ENCODE results near the gene HBM.
A peak's percentile ranks its signal among the peaks of the same experiment; 100 is the strongest.
"Not testable (repeated sequence)": the region's sequence is repeated elsewhere in the genome, so short reads cannot be mapped to it uniquely, and the experiment has no call there.

HBM gene

GRCh38 chr16:165539-166374 lies at the start of gene HBM:
HBM (plus strand) TSS chr16:165978; CDS start chr16:165998, 20 bp downstream.
- DNase-seq (ENCODE audit: low read depth in 2 of 3, low spot score in 2 of 3) = no peak

GRCh38 chr16:116015-116414 lies 49.8 kb upstream of the HBM start:
- no peak for DNase-seq (ENCODE audit: low read depth in 2 of 3, low spot score in 2 of 3)

DNA sequence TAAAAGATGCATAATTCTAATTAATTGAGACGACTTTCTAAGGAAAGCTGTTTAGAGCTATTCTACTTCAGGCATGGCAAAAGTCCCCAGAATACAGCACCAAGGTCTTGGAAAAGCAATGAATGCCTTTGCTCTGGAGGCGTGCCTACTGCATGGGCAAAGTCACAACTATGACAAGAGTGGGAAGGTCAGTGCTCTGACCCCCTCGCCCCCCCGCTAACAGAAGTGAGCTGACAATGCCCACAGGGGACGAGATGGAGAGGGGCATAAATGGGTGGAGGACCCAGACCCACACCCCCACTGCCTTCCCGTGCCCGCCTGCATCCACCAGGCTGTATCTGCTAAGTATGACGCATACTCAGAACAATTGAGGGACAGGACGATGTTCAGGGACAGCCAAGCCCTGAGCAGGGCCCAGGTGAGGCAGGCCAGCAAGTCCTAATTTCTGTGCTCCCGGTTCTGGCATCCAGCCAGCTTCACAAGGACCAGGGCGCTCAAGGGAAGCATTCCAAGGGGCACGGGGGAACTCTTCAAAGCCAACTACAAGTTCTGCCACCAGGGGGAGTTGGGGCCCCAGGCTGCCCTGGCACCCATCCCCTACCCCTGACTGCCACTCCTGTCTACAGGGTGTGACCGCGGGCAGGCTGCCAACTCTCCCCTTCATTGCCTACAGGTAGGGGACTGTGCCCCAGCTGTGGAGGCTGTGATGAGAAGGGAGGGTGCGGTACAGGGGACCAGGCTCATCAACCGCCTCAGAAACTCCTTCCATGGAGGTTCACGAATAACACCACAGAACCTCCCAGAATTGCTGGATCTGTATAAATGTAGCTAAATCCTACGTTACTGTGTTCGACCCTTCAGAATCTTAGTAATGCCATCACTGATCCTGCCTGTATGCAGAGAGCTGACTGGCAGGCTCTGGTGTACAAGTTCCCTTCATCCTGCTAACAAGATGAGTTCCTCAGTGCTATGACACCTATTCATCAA lies 48.1 kb upstream of the HBM start:
- DNase-seq (ENCODE audit: low read depth in 2 of 3, low spot score in 2 of 3) = peak in 1 of 3 experiments; percentile 32

GRCh38 chr16:118857-119256 lies 46.9 kb upstream of the HBM start:
- DNase-seq (ENCODE audit: low read depth in 2 of 3, low spot score in 2 of 3) = no peak

GRCh38 chr16:119295-119694 lies 46.5 kb upstream of the HBM start:
- no peak for DNase-seq (ENCODE audit: low read depth in 2 of 3, low spot score in 2 of 3)

GRCh38 chr16:119835-120491 lies 45.8 kb upstream of the HBM start:
- no peak for DNase-seq (ENCODE audit: low read depth in 2 of 3, low spot score in 2 of 3)

DNA sequence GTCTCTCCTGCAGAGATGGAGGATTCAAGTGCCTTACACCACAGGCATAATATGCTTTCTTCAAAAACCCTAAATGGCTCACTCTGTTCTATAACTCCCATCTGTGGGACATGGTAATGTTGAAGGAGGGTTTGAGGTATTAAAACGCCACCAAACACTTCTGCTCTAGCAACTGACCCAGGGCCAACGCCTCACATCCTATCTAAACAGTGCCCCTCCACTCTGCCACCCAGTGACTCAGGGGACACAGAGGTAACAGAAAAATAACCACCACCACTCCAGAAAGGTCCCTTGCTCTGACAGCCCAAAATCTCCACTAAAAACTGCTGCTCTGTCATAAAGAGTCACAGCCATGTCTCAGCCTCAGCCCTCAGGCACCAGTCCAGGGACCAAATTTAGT lies 45.0 kb upstream of the HBM start:
- no peak for DNase-seq (ENCODE audit: low read depth in 2 of 3, low spot score in 2 of 3)

GRCh38 chr16:122361-122760 lies 43.4 kb upstream of the HBM start:
- DNase-seq (ENCODE audit: low read depth in 2 of 3, low spot score in 2 of 3) = no peak

- not testable (repeated sequence) for DNase-seq (ENCODE audit: low read depth in 2 of 3, low spot score in 2 of 3)
Observed at GRCh38 chr16:123558-124350, 42.0 kb upstream of the HBM start.

DNA sequence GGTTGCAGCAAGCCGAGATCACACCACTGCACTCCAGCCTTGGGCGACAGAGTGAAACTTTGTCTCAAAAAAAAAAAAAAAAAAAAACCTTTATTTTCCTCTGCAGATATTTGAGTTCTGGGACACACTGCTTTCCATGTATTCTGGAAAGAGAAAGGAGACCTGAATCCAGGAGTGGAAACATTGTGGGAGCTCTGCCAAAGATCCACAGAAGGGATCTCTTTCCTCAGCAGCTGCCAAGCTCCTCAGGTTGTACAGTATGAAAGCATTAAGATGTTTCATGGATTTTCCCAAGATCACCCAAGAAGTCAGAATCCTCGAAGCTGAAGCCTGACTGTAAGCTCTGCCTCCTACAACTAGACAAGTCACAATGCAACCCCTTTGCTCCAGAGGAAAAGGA lies 40.8 kb upstream of the HBM start:
- DNase-seq (ENCODE audit: low read depth in 2 of 3, low spot score in 2 of 3) = no peak

DNA sequence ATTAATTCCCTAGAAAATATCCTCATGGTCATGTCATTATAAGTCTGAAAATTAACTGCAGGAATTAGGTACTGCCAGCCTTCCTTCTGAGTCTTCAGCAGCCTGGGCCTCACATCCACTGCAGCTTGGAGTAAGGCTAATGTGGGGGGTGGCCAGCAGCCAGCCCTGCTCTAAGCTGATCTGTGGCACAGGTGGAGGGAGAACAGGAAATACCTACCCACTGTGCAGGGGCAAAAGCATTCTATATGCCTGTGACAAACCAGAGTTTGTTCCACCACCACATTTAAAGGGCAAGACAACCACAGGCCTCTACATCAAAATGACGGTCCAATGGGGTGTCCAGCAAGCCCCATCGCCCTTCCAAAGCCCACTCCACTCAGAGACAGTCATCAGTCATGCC lies 36.7 kb upstream of the HBM start:
- DNase-seq (ENCODE audit: low read depth in 2 of 3, low spot score in 2 of 3) = no peak

- DNase-seq (ENCODE audit: low read depth in 2 of 3, low spot score in 2 of 3) = no peak
Observed at GRCh38 chr16:130533-131173, 35.1 kb upstream of the HBM start.

DNA sequence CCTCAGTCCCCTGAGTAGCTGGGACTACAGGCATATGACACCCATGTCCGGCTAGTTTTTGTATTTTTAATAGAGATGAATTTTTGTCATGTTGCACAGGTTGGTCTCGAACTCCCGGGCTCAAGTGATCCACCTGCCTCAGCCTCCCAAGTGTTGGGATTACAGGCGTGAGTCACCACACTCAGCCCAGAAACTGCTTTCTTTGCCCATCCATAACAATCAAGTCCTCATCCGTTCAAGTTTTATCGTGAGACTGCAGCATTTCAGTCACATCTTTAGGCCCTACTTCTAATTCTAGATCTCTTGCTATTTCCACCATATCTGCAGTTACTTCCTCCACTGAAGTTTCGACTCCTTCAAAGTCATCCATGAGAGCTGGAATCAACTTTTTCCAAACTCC lies 33.7 kb upstream of the HBM start:
- no peak for DNase-seq (ENCODE audit: low read depth in 2 of 3, low spot score in 2 of 3)

- no peak for DNase-seq (ENCODE audit: low read depth in 2 of 3, low spot score in 2 of 3)
Observed at GRCh38 chr16:133716-134115, 32.1 kb upstream of the HBM start.

DNA sequence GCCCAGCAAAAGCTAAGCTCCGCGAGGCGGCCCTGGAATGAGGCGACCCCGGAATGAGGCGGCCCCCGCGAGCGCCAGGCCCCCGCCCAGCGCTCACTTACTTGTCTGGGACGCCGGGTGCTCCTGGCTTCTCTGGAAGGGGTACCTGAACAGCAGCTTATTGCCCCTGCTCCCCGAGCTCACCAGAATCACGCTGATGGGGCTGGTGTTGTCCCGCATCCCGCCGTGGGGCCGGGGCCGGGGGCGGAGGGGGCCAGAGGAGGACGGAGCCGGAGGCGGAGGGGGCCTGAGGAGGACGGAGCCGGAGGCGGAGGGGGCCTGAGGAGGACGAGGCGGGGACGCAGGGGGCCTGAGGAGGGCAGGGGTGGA lies 27.7 kb upstream of the HBM start:
- DNase-seq (ENCODE audit: low read depth in 2 of 3, low spot score in 2 of 3) = peak in 2 of 3 experiments; percentile 8 to 25

DNA sequence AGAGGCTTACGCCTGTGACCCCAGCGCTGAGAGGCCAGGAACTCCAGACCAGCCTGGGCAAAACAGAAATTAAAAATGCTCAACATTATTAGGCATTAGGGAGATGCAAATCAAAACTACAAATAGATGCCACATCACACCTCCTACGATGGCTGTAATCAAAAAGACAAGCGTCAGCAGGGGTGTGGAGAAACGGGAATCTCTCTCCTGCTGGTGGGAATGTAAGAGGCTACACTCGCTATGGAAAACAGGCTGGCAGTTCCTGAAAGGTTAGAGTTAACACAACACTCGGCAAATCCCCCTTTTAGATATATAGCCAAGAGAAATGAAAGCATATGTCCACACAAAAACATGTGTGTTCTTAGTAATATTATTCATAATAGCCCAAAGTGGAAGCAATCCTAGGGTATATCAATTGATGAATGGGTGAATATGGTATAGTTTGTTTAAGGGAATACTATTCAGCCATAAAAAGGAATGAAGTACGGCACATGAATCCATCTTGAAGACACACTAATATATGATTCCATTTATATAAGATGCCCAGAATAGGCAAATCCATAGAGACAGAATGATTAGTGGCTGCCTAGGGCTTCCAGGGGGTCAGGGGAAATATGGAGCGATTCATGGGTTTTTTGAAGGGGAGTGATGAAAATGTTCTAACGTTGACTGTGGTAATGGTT lies 25.5 kb upstream of the HBM start:
- no peak for DNase-seq (ENCODE audit: low read depth in 2 of 3, low spot score in 2 of 3)

DNA sequence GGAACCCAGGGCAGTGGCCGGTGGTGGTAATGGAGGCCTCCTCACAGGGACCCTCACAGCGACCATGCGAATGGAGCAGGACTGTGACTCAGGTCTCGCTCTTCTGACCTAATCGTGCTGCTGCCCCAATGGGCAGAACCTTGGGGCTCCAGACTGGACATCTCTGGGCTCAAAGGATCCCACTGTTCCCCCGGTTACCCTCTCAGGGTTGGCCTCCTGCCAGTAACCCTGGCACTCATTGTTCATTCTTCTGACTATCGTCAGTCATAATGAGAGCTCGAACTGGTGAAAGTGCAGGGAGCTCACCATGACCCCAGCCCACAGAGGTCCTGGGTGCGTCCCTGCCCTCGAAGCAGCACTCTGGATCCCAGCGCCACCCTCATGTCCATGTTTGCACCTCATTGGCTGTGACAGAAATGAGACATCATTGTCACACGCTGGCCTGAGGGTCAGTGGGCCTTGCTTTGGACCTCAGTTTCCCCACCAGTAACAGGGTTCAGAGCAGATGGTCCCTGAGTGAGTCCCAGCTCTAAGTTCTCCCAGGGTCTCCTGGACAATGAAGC lies 23.3 kb upstream of the HBM start:
- DNase-seq (ENCODE audit: low read depth in 2 of 3, low spot score in 2 of 3) = no peak

- no peak for DNase-seq (ENCODE audit: low read depth in 2 of 3, low spot score in 2 of 3)
Observed at GRCh38 chr16:143047-143446, 22.7 kb upstream of the HBM start.

DNA sequence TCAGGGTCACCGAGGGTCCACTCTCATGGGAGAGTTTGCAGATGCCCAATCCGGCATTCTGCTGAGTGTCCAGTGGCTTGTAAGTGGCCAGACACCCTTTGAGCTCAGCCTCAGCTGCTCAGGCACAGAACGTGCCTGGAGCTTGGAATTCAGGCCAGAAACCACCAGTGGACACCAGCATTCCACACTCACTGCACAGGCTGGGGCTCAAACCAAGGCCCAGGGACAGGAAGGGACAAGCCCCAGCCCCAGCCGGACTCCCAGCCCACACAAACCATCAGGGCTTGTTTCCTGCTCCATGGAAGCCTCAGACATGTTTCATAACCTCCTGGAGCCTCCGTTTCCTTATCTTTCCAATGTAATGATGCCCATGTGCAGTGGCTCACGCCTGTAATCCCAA lies 22.3 kb upstream of the HBM start:
- DNase-seq (ENCODE audit: low read depth in 2 of 3, low spot score in 2 of 3) = no peak

All from activated CD8-positive, alpha-beta memory T cell treated with anti-CD3 and anti-CD28 coated beads for 48 hours (primary cell).